Stimulated activated CD4-positive, alpha-beta T cell treated with anti-CD3 and anti-CD28 coated beads, Interleukin-15, amount 100 ng/mL, for 1 hour (primary cell): Measurements from ENCODE around the gene PID1.

ENCODE experiments used
- DNase-seq, 2 donors: peaks; one replicate each; pipeline ENCODE4 v3.0.0-alpha.2; 2020; ENCODE audit warnings: low read depth in 1 of 2, low spot score in 1 of 2

Gene PID1

GRCh38 chr2:229173825-229174359, 97.2 kb downstream of the PID1 start:
- DNase-seq: no peak

- DNase-seq: no peak
Measured at GRCh38 chr2:229170916-229171315, 100.2 kb downstream of the PID1 start.

GRCh38 chr2:229170171-229170570, 100.9 kb downstream of the PID1 start:
- no peak for DNase-seq

GRCh38 chr2:229169751-229170150, 101.3 kb downstream of the PID1 start:
- no peak for DNase-seq

- DNase-seq: no peak
Measured at GRCh38 chr2:229164545-229165249, 106.4 kb downstream of the PID1 start.

- DNase-seq: no peak
Measured at GRCh38 chr2:229163893-229164292, 107.2 kb downstream of the PID1 start.

GRCh38 chr2:229162015-229162414, 109.1 kb downstream of the PID1 start:
- DNase-seq: no peak

- no peak for DNase-seq
Measured at GRCh38 chr2:229160984-229161383, 110.1 kb downstream of the PID1 start.

GRCh38 chr2:229160180-229160579, 110.9 kb downstream of the PID1 start:
- DNase-seq: no peak

GRCh38 chr2:229159405-229159804, 111.7 kb downstream of the PID1 start:
- DNase-seq: no peak

GRCh38 chr2:229154381-229154780, 116.7 kb downstream of the PID1 start:
- DNase-seq: no peak

GRCh38 chr2:229153951-229154350, 117.1 kb downstream of the PID1 start:
- DNase-seq: no peak

GRCh38 chr2:229153267-229153666, 117.8 kb downstream of the PID1 start:
- DNase-seq: no peak

GRCh38 chr2:229152674-229153073, 118.4 kb downstream of the PID1 start:
- DNase-seq: no peak

- no peak for DNase-seq
Measured at GRCh38 chr2:229150317-229150716, 120.8 kb downstream of the PID1 start.

GRCh38 chr2:229141424-229142025, 129.6 kb downstream of the PID1 start:
- no peak for DNase-seq

GRCh38 chr2:229137639-229138038, 133.4 kb downstream of the PID1 start:
- DNase-seq: no peak

- no peak for DNase-seq
Measured at GRCh38 chr2:229137066-229137465, 134.0 kb downstream of the PID1 start.

GRCh38 chr2:229133155-229133772, 137.8 kb downstream of the PID1 start:
- DNase-seq: no peak

- DNase-seq: no peak
Measured at GRCh38 chr2:229132236-229132635, 138.9 kb downstream of the PID1 start.

- DNase-seq: no peak
Measured at GRCh38 chr2:229130522-229130921, 140.6 kb downstream of the PID1 start.

GRCh38 chr2:229129738-229130371, 141.2 kb downstream of the PID1 start:
- no peak for DNase-seq
